ENCODE results near the gene SLC44A2. TPM values are rescaled to one million over a fixed set of nuclear protein-coding genes. Genes with fewer than 3 reads are reported as not detected.
A peak's percentile ranks its signal among the peaks of the same experiment; 100 is the strongest.

Gene SLC44A2
- total RNA-seq, 1 experiment from 2014 or later = 30.1 TPM

DNA sequence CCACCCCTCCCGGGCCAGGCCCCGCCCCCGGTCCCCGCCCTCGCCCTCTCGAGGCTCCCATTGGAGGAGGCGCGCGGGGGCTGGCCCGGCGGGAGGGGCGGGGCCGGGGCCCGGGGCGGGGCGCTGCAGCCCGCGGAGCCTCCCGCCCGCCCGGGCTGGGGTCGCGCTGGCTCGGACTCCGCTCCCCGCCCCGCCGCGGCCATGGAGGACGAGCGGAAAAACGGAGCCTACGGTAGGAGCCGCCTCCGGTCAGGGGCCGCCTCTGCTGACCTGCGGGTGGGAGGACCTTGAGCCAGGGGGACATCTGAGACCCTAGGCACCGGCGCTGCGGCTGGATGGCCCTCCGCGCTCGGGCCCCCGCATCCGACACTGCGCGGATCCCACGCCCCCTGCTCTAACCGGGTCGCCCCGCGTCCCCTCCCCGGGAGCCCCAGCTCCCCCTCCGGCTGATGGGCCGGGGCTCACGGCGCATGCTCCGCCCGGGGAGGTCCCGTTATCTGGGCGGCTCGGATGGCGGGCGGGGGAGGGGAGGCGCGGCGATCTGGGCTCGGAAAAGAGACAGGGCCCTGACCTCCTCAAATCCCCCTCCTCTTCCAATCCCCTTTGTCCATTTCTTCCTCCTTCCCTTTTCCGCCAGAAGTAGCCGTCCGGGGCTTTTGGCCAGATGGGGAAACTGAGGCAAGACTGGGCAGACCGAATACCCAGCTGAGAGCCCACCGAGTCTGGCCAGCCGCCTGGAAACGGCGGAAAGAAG lies 22.8 kb upstream of the SLC44A2 start:
- DNase-seq (ENCODE audit: low read depth in 1 of 2, low spot score in 2 of 2) = peak; percentile 60 to 83
- Histone ChIP-seq H3K9me3 (replicated peaks) (no peaks in the 10 kb centered on the region), H3K4me3 (peak overlapping the region; percentile 96), H3K27ac (peak overlapping the region; percentile 87), H3K4me1 (replicated peaks) (peaks cover 23% of the 10 kb centered on the region), H3K36me3 (peaks cover 7% of the 10 kb centered on the region), H3K27me3 (replicated peaks) (no peaks in the 10 kb centered on the region; the same call in 1 of the 2 replicates)

DNA sequence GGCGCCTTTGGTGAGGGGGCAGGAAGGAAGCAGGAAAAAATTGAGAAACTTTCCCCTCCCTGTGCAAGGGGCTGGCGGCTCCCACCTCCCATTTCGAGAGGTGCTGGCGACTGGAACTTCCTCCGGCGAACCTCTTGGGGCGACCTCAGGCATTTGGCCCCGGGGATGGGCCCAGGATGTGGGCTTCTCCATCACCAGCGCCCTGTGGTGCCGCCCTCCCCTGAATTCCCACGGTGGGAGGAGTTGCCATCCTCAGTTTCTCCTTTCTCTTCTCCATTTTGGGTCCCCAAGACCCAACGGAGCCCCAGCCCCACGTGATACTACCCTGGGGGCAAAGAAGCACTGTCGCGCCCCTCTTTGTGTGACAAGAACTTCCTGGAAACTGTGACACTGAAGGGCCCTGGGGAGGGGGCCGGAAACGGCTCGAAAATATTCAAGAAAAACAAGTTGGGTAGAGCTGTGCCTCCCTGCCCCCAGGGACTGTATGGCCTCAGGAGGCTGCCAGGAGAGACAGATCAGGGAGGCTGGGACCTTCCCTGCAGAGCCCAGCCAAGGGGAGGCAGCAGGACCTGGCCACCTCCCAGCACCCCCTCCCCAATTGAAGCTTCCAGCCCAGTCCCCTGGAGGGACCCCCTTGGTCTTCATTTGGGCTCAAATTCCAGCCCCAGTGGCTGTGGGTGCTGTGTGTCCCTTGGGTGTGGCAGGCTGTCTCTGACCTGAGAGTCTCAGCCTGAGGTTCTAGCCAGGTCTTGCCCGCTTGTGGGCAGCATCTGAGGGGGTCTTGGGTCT lies 22.1 kb upstream of the SLC44A2 start:
- Histone ChIP-seq H3K27me3 (replicated peaks) (no peaks in the 10 kb centered on the region; the same call in 1 of the 2 replicates), H3K27ac (peak overlapping the region; percentile 87)
- peak; percentile 57 to 58 for DNase-seq (ENCODE audit: low read depth in 1 of 2, low spot score in 2 of 2)

DNA sequence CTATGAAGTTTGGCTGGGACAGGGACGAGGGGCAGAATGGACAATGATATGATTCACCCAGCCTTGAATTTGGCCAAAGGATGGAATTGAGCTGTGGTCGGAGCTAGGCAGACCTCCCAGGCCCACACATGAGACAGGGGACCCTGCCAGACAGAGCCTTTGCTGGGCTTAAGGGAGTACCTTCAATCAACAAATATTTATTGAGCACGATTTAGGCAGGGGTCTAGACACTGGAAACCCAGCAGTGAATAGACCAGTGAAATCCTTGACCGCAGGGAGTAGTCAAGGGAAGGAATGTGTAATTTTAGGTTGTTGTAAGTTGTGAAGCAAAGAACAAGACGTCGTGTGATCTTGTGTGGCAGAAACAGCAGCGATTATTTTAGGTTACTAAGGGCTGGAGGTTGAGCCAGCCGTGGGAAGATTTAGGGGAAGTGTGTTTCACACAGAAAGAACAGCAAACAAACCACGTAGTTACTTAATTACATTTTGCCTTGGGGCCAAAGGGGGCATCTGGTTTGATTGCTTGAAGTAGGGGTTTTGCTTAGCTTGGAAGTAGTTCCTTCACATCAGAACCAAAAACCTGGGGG lies 21.4 kb upstream of the SLC44A2 start:
- peak; percentile 60 to 80 for DNase-seq (ENCODE audit: low read depth in 1 of 2, low spot score in 2 of 2)
- H3K9me3 ChIP-seq (replicated peaks) = no peaks in the 10 kb centered on the region
- H3K4me1 ChIP-seq (replicated peaks) = peaks cover 23% of the 10 kb centered on the region
- H3K36me3 ChIP-seq = peaks cover 7% of the 10 kb centered on the region
- peak overlapping the region; percentile 96 for H3K4me3 ChIP-seq
- H3K27me3 ChIP-seq (replicated peaks) = no peaks in the 10 kb centered on the region
- H3K27ac ChIP-seq = peak overlapping the region; percentile 87

More for the DNA sequence above, 22.1 kb upstream of the SLC44A2 start:
- peak overlapping the region; percentile 96 for H3K4me3 ChIP-seq
- H3K36me3 ChIP-seq = peaks cover 7% of the 10 kb centered on the region
- peaks cover 23% of the 10 kb centered on the region for H3K4me1 ChIP-seq (replicated peaks)
- no peaks in the 10 kb centered on the region for H3K9me3 ChIP-seq (replicated peaks)

DNA sequence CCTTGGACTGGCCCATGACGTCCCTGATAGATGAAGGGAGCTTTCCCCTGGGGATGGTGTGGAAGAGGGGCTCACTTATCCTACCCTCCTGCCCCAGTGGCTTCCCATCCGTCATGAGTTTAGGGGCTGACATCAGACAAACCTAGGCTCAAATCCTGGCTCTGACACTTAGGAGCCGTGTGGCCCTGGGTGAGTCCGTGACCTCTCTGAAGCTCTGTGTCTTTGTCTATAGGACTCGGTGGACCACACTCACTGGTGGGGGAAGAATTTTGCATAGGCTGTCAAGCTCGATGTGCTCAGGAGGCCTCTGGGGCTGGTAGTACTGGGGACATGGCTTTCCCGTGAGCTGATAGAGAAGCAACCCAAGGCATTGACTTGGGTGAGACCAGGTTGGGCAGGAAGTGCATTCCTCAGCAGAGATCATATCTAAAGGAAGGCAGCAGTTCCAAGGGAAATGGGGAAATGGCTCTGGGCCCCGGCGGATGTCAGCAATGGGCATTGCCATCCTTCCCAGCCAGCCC lies 20.8 kb upstream of the SLC44A2 start:
- peaks cover 7% of the 10 kb centered on the region for H3K36me3 ChIP-seq
- H3K27me3 ChIP-seq (replicated peaks) = no peaks in the 10 kb centered on the region
- H3K4me3 ChIP-seq = no peak overlapping the region
- DNase-seq (ENCODE audit: low read depth in 1 of 2, low spot score in 2 of 2) = no peak
- H3K4me1 ChIP-seq (replicated peaks) = peaks cover 23% of the 10 kb centered on the region
- no peaks in the 10 kb centered on the region for H3K9me3 ChIP-seq (replicated peaks)
- peak overlapping the region; percentile 87 for H3K27ac ChIP-seq

DNA sequence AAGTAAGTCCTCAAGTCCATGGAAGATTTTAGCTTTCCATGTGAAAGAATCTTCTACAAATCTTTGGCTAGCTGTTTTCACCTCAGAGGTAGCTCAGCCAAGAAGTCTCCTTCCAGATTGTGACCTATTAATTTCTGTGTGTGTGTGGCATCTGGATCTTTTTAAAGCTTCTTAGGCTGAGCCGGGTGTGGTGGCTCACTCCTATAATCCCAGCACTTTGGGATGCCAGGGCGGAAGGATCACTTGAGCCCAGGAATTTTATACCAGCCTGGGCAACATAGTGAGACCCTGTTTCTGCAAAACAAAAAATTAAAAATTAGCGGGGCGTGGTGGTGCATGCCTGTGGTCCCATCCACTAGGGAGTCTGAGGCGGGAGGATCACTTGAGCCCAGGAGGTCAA lies 13.4 kb upstream of the SLC44A2 start:
- no peak for DNase-seq (ENCODE audit: low read depth in 1 of 2, low spot score in 2 of 2)

DNA sequence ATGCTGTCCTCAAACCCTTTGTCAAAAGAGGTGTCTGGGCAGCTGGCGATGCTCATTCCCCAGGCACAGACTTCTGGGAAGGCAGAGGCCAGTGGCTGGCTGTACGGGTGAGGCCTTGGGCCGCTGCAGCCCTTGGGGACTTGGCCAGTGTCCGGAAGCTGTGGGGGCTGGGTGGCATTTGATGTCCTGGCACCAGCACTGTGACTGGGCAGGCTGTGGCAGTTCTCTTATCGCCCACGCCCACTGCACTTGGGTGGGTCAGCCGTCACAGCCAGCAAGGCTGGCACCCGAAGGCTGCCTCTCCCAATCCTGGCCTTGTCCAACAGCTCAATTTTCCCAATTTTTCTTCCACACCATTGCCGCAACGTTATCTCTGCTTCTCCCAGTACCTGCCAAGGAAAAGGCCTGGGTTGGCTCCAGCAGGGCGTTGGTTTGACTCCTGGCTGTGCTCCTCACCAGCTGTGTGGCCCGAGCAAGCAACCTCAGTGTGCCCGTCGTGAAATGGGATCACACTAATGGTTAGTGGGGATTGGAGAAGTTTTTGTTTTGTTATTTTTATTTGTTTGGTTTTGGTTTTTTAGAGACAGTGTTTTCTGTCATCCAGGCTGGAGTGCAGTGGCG lies 12.7 kb upstream of the SLC44A2 start:
- no peak overlapping the region for H3K27ac ChIP-seq
- H3K9me3 ChIP-seq (replicated peaks) = no peaks in the 10 kb centered on the region
- no peak for DNase-seq (ENCODE audit: low read depth in 1 of 2, low spot score in 2 of 2)
- no peaks in the 10 kb centered on the region for H3K27me3 ChIP-seq (replicated peaks)
- peaks cover 7% of the 10 kb centered on the region; the same call in 1 of the 2 replicates for H3K36me3 ChIP-seq
- no peak overlapping the region for H3K4me3 ChIP-seq
- peaks cover 20% of the 10 kb centered on the region for H3K4me1 ChIP-seq (replicated peaks)

More for the DNA sequence above, 13.4 kb upstream of the SLC44A2 start:
- Histone ChIP-seq H3K4me3 (no peak overlapping the region), H3K4me1 (replicated peaks) (peaks cover 13% of the 10 kb centered on the region), H3K27ac (no peak overlapping the region), H3K36me3 (peaks cover 7% of the 10 kb centered on the region; the same call in 1 of the 2 replicates), H3K9me3 (replicated peaks) (no peaks in the 10 kb centered on the region), H3K27me3 (replicated peaks) (no peaks in the 10 kb centered on the region)

DNA sequence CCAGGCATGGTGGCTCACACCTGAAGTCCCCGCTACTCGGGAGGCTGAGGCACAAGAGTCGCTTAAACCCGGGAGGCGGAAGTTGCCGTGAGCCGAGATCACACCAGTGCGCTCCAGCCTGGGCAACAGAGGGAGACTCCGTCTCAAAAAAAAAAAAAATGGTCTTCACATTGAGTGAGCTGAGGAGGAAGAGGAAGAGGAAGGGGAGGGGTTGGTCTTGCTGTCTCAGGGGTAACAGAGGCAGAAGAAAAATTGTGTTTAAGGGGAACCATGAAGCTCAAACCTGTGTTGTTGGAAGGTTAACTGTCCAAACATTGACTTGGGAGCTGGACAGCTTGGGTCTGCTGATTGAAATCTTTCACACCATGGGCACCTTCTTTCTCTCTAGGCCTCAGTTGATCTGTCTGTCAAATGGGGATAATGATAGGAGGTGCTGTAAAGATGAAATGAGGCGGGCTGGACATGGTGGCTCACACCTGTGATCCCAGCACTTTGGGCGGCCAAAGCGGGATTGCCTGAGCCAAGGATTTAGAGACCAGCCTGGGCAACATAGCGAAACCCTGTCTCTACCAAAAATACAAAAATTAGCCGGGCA lies 9.8 kb upstream of the SLC44A2 start:
- peaks cover 7% of the 10 kb centered on the region for H3K36me3 ChIP-seq
- H3K4me1 ChIP-seq (replicated peaks) = peaks cover 29% of the 10 kb centered on the region
- no peak for DNase-seq (ENCODE audit: low read depth in 1 of 2, low spot score in 2 of 2)
- H3K27me3 ChIP-seq (replicated peaks) = no peaks in the 10 kb centered on the region
- H3K4me3 ChIP-seq = no peak overlapping the region
- no peaks in the 10 kb centered on the region for H3K9me3 ChIP-seq (replicated peaks)
- H3K27ac ChIP-seq = no peak overlapping the region

DNA sequence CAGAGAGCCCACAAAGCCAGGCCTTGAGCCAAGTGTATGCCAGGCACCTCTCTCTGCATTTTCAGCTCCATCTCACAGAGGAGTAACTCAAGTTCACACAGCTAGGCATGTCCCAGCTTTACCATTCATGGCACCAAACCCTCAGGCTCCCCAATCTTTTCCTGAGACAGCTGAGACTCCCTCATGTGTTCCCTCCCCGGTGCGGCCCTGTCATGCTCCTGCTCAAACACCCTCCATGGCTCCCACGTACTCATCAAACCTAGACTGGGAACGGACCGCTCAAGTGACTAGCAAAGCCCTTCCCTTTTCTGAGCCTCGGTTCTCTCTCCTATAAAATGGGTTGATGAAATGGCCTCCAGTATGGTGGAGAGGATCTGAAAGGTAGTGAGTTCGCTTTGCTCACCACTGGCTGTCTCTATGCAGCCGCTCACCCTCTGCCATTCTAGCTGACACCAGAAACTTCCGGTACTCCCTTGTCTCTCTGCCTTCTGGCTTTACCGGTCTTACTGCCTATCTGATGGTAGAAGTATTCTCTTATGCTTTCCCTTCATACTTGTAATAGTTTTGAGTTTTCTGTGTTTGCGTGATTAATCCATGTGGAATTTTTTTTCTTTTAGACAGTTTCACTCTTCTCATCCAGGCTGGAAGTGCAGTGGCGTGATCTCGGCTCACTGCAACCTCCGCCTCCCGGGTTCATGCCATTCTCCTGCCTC lies 7.8 kb upstream of the SLC44A2 start:
- H3K27me3 ChIP-seq (replicated peaks) = no peaks in the 10 kb centered on the region
- H3K27ac ChIP-seq = peak overlapping the region; percentile 89
- peaks cover 34% of the 10 kb centered on the region for H3K4me1 ChIP-seq (replicated peaks)
- H3K36me3 ChIP-seq = peaks cover 12% of the 10 kb centered on the region
- H3K9me3 ChIP-seq (replicated peaks) = no peaks in the 10 kb centered on the region
- H3K4me3 ChIP-seq = peak overlapping the region; percentile 13
- DNase-seq (ENCODE audit: low read depth in 1 of 2, low spot score in 2 of 2) = peak; percentile 85 to 95

DNA sequence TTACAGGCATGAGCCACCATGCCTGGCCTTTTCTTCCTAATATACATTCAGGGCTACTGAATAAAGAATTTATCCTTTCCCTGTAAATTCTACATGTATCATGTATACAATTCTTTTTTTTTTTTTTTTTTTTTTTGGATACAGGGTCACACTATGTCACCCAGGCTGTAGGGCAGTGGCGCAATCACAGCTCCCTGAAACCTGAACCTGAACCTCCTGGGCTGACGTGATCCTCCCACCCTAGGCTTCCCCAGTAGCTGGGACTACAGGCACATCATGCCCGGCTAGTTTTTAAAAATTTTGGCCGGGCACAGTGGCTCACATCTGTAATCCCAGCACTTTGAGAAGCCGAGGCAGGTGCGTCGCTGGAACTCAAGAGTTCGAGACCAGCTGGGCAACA lies 6.5 kb upstream of the SLC44A2 start:
- H3K27ac ChIP-seq = peak overlapping the region; percentile 89
- no peaks in the 10 kb centered on the region for H3K27me3 ChIP-seq (replicated peaks)
- no peak overlapping the region for H3K4me3 ChIP-seq
- no peak for DNase-seq (ENCODE audit: low read depth in 1 of 2, low spot score in 2 of 2)
- peaks cover 34% of the 10 kb centered on the region for H3K4me1 ChIP-seq (replicated peaks)
- H3K36me3 ChIP-seq = peaks cover 12% of the 10 kb centered on the region
- no peaks in the 10 kb centered on the region for H3K9me3 ChIP-seq (replicated peaks)

DNA sequence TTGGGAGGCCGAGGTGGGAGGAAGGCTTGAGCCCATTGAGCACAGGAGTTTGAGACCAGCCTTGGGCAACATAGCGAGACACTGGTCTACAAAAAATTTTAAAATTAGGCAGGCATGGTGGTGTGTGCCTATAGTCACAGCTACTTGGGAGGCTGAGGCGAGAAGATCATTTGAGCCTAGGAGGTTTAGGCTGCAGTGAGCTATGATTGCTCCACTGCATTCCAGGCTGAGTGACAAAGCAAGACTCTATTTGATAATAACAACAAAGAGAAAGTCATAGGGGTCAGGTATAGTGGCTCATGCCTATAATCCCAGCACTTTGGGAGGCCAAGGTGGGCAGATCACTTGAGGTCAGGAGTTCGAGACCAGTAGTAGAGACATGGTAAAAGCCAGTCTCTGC lies 4.6 kb upstream of the SLC44A2 start:
- Histone ChIP-seq H3K9me3 (replicated peaks) (no peaks in the 10 kb centered on the region), H3K27me3 (replicated peaks) (no peaks in the 10 kb centered on the region), H3K36me3 (peaks cover 10% of the 10 kb centered on the region), H3K27ac (no peak overlapping the region), H3K4me3 (no peak overlapping the region), H3K4me1 (replicated peaks) (peaks cover 45% of the 10 kb centered on the region)
- DNase-seq (ENCODE audit: low read depth in 1 of 2, low spot score in 2 of 2) = no peak

DNA sequence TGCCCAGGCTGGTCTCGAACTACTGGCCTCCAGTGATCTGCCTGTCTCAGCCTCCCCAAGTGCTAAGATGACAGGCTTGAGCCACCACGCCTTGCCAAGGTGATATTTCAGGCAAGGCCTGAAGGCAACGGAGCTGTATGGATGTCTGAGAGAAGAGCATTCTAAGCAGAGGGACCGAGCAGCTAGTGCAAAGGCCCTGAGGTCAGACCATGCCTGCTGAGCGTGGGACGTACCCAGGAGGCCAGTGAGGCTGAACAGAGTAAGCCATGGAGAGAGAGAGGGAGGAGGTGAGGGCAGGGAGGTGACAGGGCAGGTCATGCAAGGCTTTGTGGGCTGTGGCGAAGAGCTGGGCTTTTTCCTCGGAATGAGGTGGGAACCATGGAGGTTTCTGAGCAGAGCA lies 3.4 kb upstream of the SLC44A2 start:
- Histone ChIP-seq H3K36me3 (peaks cover 12% of the 10 kb centered on the region), H3K27me3 (replicated peaks) (no peaks in the 10 kb centered on the region), H3K27ac (no peak overlapping the region), H3K4me1 (replicated peaks) (peaks cover 37% of the 10 kb centered on the region), H3K9me3 (replicated peaks) (no peaks in the 10 kb centered on the region), H3K4me3 (no peak overlapping the region)
- DNase-seq (ENCODE audit: low read depth in 1 of 2, low spot score in 2 of 2) = no peak

DNA sequence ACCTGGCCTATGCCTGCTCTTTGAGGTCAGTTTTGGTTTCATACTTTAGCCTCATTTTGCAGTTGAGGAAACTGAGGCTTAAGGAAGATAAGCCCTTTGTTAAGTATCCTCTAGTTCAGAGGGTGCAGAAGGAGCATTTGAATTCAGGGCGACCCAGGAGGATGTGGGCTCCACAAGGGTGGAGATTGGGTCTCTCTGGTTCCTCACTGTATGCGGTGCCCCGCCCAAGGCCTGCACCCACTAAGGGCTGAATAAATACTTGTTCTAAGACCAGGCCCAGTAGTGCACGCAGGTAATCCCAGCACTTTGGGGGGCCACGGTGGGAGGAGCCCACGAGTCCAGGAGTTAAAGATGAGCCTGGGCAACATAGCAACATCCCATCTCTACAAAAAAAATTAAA lies 768 bp upstream of the SLC44A2 start:
- no peaks in the 10 kb centered on the region for H3K9me3 ChIP-seq (replicated peaks)
- H3K4me3 ChIP-seq = no peak overlapping the region
- H3K27ac ChIP-seq = no peak overlapping the region
- no peak for DNase-seq (ENCODE audit: low read depth in 1 of 2, low spot score in 2 of 2)
- H3K4me1 ChIP-seq (replicated peaks) = peaks cover 22% of the 10 kb centered on the region
- H3K27me3 ChIP-seq (replicated peaks) = no peaks in the 10 kb centered on the region
- H3K36me3 ChIP-seq = peaks cover 29% of the 10 kb centered on the region

Measured in SJSA1 (cell line).